GM21390 (cell line): ENCODE data around the gene MPLKIP.
"Not testable (repeated sequence)": the region's sequence is repeated elsewhere in the genome, so short reads cannot be mapped to it uniquely, and the experiment has no call there.

Experiments
- ATAC-seq: cut with Tn5 transposase; IDR thresholded peaks from one replicate; pipeline ENCODE4 v1.9.1; 2021; ENCODE audit not compliant: unreplicated experiment

Gene MPLKIP

DNA sequence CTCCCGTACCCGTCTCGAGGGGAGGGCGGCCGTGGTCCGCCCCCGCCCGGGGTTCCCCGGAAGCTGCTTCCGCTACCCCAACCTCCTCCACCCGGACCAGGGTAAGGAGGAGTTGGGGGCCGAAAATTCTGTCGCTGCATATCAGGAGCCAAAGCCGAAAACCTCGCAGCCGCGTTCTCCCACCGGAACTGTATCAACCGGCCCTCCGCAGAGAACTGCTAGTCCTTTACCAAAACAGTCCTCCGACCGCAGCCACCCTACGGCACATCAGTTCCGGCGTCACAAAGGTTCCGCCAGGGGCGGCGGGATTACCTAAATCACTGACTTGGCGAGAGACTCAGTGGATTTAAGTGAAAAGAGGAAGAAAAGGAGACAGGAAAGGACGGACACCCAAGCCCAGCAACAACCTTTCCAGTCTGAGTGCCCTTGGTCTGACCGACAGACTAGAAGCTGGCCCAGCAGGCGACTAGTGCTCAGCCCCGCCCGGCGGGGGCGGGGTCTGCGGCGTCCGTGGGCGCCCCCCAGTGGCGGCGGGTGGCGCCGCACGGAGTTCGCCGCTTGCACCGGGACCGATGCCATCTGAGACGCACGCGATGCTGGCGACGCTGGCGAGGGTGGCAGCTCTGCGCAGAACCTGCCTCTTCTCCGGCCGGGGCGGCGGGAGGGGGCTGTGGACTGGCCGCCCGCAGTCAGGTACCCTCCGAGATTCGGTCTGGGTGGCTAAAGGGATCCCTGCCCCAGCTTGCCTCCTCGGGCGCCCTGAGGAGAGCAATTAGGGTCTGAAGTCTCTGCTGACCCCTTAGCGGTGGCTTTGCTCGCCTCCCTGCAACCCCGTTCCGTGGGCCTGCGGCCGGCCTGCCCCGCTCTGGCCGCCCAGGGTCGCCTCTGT lies at the start of gene MPLKIP, which contains the start of gene SUGCT:
Gene MPLKIP (minus strand): TSS at position 195 of the 889 bp plus-strand sequence. CDS start 55 bp downstream, at position 140.
Gene SUGCT (plus strand): TSS at position 578 of the 889 bp plus-strand sequence.
- ATAC-seq, result peak; percentile 88

DNA sequence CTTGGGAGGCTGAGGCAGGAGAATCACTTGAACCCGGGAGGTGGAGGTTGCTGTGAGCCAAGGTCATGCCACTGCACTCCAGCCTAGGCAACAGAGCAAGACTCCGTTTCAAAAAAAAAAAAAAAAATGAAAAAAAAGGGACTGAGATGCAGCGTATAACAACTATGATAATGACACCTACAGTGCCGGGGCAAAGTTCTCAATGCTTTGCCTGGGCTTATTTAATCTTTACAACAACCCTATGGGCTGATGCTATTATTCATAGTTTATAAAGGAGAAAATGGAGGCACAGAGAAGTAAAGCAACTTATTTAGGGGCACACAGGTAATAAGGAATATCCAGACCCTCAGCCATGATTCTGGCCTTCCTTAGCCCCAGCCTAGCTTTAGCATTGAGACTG lies 48.0 kb upstream of the MPLKIP start:
- ATAC-seq, result no peak

DNA sequence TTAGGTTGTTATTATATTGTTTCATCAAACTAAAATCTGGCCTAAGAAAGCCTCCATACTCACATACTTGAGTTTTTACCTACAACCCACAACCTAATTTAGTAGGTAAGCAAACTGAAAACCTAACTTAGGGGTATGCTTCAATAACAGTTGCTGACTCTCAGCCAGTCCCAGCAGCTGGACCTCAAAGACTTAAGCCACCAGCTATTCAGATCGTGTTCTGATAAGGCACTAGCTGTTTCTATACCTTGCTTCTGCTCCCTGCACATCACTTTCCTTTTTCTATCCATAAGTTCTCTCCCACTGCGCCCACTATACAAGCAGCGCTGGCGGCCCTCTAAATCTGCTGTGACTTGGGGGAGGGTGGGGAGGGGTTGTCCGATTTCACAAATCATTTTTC lies 42.6 kb upstream of the MPLKIP start:
- no peak for ATAC-seq

DNA sequence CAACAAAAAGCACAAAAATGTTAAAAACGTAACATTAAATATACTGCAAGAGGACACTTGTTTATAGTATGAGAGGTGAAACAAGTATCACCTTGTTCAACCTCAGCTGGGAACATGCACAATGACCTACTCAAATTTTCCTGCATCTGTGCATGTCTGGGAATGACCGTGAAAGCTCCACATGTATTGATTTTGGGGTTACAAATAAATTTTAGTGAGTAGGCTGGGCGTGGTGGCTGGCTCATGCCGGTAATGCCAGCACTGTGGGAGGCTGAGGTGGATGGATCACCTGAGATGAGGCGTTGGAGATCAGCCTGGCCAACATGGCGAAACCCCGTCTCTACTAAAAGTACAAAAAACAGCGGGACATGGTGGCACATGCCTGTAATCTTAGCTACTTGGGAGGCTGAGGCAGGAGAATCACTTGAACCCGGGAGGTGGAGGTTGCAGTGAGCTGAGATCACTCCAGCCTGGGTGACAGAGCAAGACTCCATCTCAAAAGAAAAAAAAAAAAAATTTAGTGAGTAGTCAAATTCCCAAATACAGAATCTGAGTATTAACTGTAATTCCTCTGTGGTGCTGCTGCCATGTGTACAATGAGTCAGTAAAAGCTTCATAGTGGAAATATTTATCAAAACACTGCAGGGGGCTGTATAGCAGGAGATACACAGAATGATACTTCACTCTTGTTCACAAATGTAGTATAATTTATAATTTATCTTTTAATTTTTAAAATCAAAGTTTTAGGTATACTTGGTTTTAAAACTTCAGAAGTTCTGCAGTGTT lies 41.5 kb upstream of the MPLKIP start:
- ATAC-seq, result no peak

DNA sequence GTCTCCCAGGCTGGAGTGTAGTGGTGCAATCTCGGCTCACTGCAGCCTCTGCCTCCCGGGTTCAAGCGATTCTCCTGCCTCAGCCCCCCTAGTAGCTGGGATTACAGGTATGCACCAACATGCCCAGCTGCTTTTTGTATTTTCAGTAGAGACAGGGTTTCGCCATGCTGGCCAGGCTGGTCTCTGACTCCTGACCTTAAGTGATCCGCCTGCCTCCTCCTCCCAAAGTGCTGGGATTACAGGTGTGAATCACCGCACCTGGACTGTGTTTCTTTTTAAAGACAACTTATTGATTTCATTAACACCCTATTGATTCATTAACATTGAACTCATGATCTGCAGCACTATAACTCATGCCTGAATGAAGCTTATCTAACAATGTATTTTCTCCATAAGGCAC lies 40.8 kb upstream of the MPLKIP start:
- not testable (repeated sequence) for ATAC-seq

DNA sequence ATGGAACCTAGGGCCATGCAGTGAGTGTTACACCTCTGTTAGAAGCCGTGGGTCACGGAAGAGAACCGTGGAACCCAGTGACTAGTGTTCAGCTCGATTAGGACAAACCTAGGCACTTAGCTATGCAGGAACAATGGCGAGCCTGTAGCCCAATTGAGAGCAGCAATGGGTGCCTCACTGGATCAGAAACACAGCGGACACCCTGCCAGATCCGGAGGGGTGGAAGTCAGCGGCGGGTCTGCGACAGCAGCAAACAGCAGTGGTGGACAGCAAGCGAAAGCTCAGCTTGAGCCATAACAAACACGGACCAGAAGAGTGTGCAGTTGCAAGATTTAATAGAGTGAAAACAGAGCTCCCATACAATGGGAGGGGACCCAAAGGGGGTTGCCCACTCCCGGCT lies 38.7 kb upstream of the MPLKIP start:
- ATAC-seq, result not testable (repeated sequence)

DNA sequence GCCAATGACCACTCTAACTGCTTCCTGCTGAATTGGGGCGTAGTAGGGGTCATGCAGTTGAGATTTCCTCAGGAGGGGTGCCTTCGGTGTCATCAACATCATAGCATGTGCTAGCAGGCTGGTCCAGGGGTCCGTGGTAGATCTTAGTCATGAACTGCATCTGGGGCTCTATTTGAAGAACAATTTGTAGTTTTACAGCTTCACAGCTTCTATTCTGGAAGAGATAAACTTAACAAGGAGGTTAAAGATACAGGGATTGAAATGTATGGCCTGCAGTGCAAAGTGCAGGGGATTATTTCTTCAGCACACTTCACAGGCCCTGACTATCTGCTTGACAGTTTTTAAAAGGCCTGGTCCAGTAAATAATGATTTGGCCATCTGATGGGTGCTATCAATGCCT lies 33.8 kb upstream of the MPLKIP start:
- ATAC-seq, result not testable (repeated sequence)

DNA sequence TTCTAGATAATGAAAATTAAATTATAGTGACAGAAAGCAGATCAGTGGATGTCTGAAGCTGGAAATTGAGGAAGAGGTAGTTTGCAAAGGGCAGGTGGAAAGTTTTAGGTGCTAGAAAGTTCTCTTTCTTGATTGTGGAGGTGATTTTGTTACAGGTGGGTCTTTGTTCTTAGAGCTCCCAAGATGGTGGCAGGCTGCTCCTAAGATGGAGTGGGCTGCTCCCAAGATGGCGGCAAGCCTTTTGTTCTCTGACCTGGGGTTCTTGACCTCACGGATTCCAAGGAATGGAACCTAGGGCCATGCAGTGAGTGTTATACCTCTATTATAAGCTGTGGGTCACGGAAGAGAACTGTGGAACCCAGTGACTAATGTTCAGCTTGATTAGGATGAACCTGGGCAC lies 32.9 kb upstream of the MPLKIP start:
- no peak for ATAC-seq

DNA sequence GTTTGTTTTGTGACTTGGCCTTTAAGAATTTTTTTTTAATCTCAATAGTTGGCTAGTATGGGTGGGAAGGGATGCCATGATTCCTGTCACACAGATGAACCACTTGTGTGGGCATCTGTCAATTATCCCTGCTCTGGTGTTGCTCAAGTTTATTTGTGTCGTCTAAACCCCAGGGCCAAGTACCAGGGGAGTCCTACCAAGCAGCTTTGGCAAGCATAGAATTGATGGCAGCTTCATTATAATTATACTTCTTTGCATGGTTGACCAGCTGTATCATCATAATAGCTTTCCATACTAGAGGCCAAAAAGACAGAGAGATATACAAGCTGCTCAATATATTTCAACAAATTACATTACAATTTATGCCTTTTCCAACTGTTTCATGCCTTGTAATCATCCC lies 30.8 kb upstream of the MPLKIP start:
- ATAC-seq, result no peak

DNA sequence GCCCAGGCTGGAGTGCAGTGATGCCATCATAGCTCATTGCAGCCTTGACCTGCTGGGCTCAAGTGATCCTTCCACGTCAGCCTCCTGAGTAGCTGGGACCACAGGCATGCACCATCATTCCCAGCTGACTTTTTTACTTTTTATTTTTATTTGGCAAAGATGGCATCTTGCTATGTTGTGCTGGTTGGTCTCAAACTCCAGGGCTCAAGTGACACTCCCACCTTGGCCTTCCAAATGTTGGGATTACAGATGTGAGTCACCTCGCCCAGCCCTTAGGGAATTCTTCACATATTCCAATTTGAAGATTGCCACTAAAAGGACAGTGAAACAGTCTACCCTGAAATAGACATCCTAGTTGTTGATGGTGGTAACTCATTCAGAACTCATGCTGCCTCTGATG lies 28.1 kb upstream of the MPLKIP start:
- ATAC-seq, result no peak

DNA sequence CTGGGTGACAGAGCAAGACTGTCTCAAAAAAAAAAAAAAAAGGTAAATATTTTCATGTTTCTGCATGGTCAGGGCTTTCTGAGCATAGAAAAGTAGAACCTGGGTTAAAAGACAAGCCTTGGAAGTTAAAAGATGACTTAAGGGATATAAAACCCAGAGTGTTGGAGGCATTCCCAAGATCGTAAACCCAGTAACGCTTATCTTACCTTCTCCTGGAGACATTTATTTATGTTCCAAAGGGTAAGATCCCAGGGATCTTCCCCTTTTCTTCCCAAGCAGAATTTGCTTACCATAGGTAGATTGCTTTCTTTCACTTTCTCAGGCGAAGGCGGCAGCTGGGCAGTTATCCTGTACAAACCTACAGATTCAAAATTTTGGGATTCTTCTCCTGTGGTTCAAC lies 22.6 kb upstream of the MPLKIP start:
- ATAC-seq, result no peak

DNA sequence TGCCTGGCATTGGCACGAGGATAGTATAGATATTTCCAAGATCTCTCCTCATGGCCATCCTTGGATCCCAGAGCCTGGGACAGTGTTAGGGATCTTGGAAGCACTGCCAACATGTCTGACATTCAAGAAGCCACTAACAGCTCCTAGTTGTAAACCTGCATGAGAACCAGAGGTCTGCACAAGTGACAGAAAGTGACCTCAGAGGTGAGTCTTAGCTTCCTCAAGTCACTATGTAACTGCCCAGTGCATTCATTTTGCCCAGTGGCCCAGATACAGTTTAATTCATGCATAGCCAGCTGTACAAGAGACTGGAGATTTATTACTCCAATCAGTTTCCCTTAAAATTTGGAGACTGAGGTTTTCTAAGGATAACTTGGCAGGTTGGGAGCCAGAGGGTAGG lies 17.1 kb upstream of the MPLKIP start:
- no peak for ATAC-seq

DNA sequence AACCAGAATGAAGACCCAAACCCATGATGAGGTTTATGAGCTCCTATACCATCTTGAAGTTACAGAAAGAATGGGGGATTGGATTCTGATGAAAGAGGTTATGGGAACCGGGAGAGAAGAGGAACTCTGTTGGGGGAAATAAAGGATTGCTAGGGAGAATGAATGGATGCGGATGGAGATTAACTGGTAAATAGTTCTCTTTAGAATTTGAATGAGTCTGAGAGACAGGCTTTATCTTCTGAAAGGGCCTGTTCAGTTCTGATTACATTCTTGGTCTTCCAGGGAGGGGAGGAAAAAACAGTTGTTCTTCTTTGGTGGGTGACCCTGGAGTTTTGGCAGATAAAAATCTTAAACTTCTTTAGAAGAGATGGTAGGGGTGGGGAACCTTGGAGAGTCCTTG lies 14.2 kb upstream of the MPLKIP start:
- ATAC-seq, result no peak

DNA sequence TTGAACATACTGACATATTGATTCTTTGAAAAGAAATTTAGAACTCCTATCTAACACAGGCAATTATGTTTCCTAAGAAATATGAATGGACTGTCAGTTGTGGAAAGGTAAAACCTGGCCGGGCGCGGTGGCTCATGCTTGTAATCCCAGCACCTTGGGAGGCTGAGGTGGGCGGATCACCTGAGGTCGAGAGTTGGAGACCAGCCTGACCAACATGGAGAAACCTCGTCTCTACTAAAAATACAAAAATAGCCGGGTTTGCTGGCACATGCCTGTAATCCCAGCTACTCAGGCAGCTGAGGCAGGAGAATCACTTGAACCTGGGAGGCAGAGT lies 13.8 kb upstream of the MPLKIP start:
- ATAC-seq, result not testable (repeated sequence)

DNA sequence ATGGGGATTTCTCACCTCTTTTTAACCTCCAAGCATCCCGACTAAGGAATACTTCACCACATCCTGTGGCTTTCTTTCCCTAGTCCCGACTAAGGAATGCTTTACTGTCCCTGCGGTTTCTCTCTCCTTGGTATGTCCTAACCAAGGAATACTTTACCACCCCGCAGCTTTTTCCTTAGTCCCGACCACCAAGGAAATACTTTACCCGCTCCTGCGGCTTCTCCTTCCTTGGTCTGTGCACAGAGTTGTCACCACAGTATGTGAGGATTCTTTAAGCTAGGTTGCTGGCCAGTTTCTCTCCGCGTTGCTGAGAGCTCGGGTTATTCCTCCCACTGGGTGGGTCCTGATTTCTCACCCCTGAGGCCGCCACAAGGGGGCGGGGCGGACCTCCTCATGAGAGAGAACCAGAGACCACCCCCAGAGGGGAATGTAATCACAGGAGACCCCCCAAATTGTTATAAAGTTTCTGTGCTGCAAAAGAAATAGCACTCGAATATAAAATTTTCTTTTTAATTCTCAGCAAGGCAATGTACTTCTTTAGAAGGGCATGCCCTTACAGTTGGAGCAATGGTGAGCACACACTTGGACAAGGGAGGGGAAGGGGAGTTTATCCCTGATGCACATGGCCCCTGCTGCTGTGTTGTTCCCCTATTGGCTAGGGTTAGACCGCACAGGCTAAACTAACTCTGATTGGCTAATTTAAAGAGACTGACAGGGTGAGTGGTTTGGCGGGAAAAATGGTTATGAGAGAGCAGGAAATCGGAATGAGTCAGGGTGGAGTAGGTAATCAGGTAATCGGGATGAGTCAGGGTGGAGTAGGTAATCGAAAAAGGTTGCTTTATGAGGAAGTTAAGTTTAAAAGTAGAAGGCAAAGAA lies 13.2 kb upstream of the MPLKIP start:
- no peak for ATAC-seq

DNA sequence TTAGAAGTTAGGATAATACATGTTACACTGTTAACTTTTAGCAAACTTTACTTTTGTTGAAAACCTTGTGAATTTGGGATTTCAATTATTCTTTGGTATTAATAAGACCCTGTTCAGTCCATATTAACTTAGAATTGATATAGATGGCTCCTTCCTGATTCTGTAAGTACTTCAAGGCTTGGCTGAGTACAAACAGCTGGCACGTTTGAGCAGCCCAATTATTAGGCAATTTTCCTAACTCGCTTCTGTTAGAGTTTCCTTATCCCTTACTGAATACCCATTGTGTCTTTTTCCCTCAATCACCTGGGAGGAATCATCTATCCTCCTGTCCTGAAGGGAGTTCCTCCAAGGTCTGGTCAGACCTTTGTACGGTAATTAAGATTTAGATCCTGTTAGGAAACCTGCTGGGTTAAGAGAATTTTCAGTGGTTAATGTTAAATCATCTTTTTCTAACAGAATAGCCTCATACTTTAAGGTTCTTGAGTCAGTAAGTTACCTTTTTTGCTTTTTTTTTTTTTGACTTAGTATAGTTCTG lies 11.2 kb upstream of the MPLKIP start:
- not testable (repeated sequence) for ATAC-seq

DNA sequence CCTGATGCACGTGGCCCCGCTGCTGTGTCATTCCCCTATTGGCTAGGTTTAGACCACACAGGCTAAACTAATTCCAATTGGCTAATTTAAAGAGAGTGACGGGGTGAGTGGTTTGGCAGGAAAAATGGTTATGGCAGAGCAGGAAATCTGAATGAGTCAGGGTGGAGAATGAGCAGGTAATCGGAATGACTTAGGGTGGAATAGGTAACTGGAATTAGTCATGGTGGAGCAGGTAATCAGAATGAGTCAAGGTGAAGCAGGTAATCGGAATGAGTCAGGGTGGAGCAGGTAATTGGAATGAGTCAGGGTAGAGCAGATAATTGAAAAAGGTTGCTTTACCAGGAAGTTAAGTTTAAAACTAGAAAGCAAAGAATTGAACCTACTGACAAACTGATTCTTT lies 7.5 kb upstream of the MPLKIP start:
- ATAC-seq, result not testable (repeated sequence)

DNA sequence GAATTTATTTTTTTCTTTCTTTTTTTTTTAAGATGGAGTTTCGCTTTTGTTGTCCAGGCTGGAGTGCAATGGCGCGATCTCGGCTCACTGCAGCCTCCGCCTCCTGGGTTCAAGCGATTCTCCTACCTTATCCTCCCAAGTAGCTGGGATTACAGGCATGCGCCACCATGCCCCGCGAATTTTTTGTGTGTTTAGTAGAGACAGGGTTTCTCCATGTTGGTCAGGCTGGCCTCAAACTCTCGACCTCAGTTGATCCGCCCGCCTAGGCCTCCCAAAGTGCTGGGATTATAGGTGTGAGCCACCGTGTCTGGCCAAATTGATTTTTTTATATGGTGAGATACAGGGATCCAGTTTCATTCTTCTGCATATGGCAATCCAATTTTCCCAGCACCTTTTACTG lies 5.5 kb upstream of the MPLKIP start:
- ATAC-seq, result not testable (repeated sequence)

DNA sequence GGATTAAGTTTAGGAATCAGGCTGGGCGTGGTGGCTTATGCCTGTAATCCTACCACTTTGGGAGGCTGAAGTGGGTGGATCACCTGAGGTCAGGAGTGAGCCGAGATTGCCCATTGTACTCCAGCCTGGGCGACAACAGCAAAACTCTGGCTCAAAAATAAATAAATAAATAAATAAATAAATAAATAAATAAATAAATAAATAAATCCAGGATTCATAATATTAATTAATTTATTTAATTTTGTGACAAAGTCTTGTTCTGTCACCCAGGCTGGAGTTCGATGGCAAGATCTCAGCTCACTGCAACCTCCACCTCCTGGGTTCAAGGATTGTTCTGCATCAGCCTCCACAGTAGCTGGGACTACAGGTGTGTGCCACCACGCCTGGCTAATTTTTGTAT lies 4.6 kb upstream of the MPLKIP start:
- ATAC-seq, result no peak

DNA sequence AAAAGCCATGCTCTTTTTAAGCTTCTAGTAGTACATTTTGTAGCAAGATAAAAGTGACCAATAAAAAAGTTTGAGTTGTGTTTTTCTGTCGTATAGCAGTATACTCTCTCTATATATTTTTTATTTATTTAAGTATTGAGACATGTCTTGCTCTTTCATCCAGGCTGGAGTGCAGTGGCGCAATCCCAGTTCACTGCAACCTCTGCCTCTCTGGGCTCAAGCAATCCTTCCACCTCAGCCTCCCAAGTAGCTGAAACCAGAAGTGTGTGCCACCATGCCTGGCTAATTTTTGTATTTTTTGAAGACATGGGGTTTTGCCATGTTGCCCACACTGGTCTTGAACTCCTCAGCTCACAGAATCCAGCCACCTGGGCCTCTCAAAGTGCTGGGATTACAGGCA lies 3.1 kb upstream of the MPLKIP start:
- no peak for ATAC-seq

DNA sequence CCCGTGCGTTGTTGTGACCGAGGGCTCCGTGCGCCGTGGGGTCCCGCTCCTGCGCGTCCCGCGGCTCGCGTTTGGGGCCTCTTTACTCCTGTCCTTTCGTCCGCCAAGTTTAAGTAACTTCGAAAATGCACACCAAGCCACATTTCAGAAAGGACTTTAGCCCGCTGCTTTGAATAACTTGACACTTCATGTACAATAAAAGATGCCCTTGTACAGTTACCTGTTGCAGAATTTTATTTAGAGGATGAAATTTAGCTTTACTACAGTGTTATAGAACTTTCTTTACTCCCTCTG lies 842 bp upstream of the MPLKIP start:
- no peak for ATAC-seq
